ENCODE results near the gene JADE2. TPM values are rescaled to one million over a fixed set of nuclear protein-coding genes. Genes with fewer than 3 reads are reported as not detected.

The JADE2 gene
- total and polyA plus RNA-seq, 2 of the 8 experiments (the other 6 are each of a cell fraction or from before 2014, with no cell fraction given) = 19.2 to 55.8 TPM

DNA sequence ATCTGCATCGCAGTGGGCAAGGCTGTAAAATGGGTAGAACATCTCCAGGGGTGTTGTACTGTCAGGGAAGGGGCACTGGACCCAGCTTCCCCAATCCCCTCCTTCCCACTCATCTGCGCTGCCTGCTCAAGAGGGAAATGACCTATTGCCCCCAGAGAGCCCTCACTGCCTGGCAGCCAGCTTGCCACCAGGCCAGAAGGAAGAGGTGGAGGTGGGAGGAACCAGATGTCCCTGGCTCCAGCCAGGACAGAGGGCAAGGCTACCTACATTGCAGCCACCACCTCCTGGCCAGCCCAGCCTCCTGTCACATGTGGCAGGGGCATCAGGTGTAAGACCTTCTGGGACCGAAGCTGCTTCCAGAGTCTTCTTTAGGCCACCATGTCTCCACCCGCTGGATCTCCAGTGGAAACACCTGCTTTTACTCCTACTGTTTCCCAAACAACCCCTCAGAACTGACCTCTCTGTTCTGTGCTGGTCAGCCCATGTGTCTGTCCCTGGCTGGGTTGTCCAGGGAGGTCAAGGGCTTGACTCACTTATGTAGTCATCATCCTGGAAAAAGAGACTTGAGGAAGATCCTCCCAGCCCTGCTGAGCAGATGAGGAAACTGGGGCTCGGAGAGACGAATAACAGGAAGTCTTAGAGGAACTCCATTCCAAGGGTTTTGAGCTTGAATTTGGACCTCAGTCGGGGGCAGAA, 42.3 kb downstream of the JADE2 start:
- Histone ChIP-seq H3K23me2 (ENCODE audit: low read depth, low read length) (no peaks in the 10 kb centered on the region), H3K36me3 (ENCODE audit: control insufficient read depth in 2 of 4, insufficient read depth in 4 of 4, low read length in 3 of 4) (peaks cover 29 to 58% (median 52%) of the 10 kb centered on the region in 4 experiments), H3K23ac (ENCODE audit: insufficient read length) (no peak overlapping the region), H2BK120ac (replicated peaks; ENCODE audit: low read depth, low read length) (no peak overlapping the region), H4K91ac (replicated peaks; ENCODE audit: insufficient read length, low read length) (no peak overlapping the region), H3K4me3 (ENCODE audit: extremely low read depth in 1 of 4, insufficient read depth in 2 of 4, low read depth in 3 of 4, low read length in 4 of 4) (no peak overlapping the region), H2BK15ac (ENCODE audit: low read length) (no peak overlapping the region), H3K56ac (replicated peaks; ENCODE audit: insufficient read length, low read depth, low read length) (no peak overlapping the region), H2BK5ac (ENCODE audit: low read depth, low read length) (no peak overlapping the region), H4K5ac (ENCODE audit: insufficient read length, low read depth, low read length) (no peak overlapping the region), H4K20me1 (replicated peaks in 1 of 2; ENCODE audit: control insufficient read depth in 1 of 2, insufficient read depth in 2 of 2, low read length in 2 of 2) (peaks cover 6 to 8% of the 10 kb centered on the region in 2 experiments), H3K79me1 (ENCODE audit: low read depth, low read length) (peaks cover 3% of the 10 kb centered on the region; the same call in 1 of the 2 replicates), H3K27me3 (replicated peaks in 1 of 4; ENCODE audit: control insufficient read depth in 3 of 4, extremely low read depth in 1 of 4, insufficient read depth in 3 of 4, low read length in 3 of 4) (no peaks in the 10 kb centered on the region), H3K14ac (ENCODE audit: insufficient read length) (no peak overlapping the region), H3K18ac (ENCODE audit: extremely low read depth, low read length) (no peak overlapping the region), H3K9me3 (ENCODE audit: insufficient read depth in 2 of 2, low read depth in 1 of 2, low read length in 1 of 2) (no peaks in the 10 kb centered on the region), H3K79me2 (ENCODE audit: control insufficient read depth in 1 of 2, insufficient read depth in 2 of 2, low read length in 2 of 2) (no peaks in the 10 kb centered on the region; a peak in 1 of 4 replicates), H3K4me2 (ENCODE audit: insufficient read depth in 1 of 2, low read depth in 2 of 2, low read length in 2 of 2) (no peak overlapping the region), H4K8ac (ENCODE audit: extremely low read depth, insufficient read depth, low read length) (no peak overlapping the region), H2BK12ac (ENCODE audit: low read depth, low read length) (no peak overlapping the region), H2BK20ac (ENCODE audit: low read length) (no peak overlapping the region), H3K9ac (replicated peaks in 1 of 4; ENCODE audit: extremely low read depth in 1 of 4, low read depth in 3 of 4, low read length in 3 of 4) (no peak overlapping the region), H2AFZ (ENCODE audit: low read length) (no peak overlapping the region), H3K27ac (ENCODE audit: low read depth, low read length) (no peak overlapping the region), H3K4me1 (replicated peaks in 1 of 4; ENCODE audit: control insufficient read depth in 3 of 4, insufficient read depth in 4 of 4, low read length in 3 of 4) (no peaks in the 10 kb centered on the region), H2AK5ac (ENCODE audit: low read depth, low read length) (no peak overlapping the region), H3K4ac (replicated peaks; ENCODE audit: insufficient read length, low read depth, low read length) (no peak overlapping the region)
- FAIRE-seq = no peak
- no peak for DNase-seq (ENCODE audit: low read depth in 1 of 2, low spot score in 2 of 2)
- ChIA-PET CTCF (ENCODE audit: partially characterized antibody) (interaction anchor here (0.6 to 5.8 kb wide), 11 partner anchors 8 to 160 kb away, joined by 3 to 54 read pairs (median 4); partner anchors contain the start of gene JADE2), POLR2A (ENCODE audit: partially characterized antibody) (interaction anchor here (0.6 to 2.4 kb wide), 5 partner anchors 8 to 343 kb away, joined by 3 to 4 read pairs (median 4); no protein-coding TSS in a partner anchor)
- 94% methylated on average over 7 of the region's 7 CpGs; no CpG with 5 or more reads in 1 of the 2 experiments for WGBS, 2 experiments (ENCODE audit: extremely low coverage in 1 of 2, insufficient coverage in 1 of 2, insufficient read length in 1 of 2, insufficient replicate concordance in 2 of 2, low coverage in 1 of 2, low lambda C conversion rate in 2 of 2, missing lambda C conversion rate in 1 of 2)
- TF ChIP-seq NANOG (IDR thresholded peaks at IDR 0.05; ENCODE audit: insufficient read depth, low read depth, low read length, poor library complexity, severe bottlenecking) = no peak
- TF ChIP-seq EZH2 (IDR thresholded peaks at IDR 0.05; ENCODE audit: low read depth, low read length, severe bottlenecking) = no peak
- TF ChIP-seq EGR1 (IDR thresholded peaks at IDR 0.05; ENCODE audit: borderline replicate concordance, low read depth, low read length) = no peak
- TF ChIP-seq TAF7 (optimal IDR thresholded peaks at IDR 0.05; ENCODE audit: borderline replicate concordance, low read depth, low read length) = no peak
- TF ChIP-seq HDAC6 (IDR thresholded peaks at IDR 0.05; ENCODE audit: low read depth, low read length) = no peak
- TF ChIP-seq RNF2 (IDR thresholded peaks at IDR 0.05; ENCODE audit: borderline replicate concordance, low read depth, low read length, missing control alignments, poor library complexity, severe bottlenecking) = no peak
- TF ChIP-seq SIRT6 (IDR thresholded peaks at IDR 0.05; ENCODE audit: low read length) = no peak
- TF ChIP-seq RXRA (IDR thresholded peaks at IDR 0.05; ENCODE audit: insufficient read depth, low read depth, low read length) = no peak
- no peak for TF ChIP-seq SIX5 (IDR thresholded peaks at IDR 0.05; ENCODE audit: low read depth, low read length)
- TF ChIP-seq SIN3A (conservative IDR thresholded peaks at IDR 0.05 in 1 of 2, IDR thresholded peaks at IDR 0.05 in 1 of 2; ENCODE audit: low read depth in 1 of 2, low read length in 2 of 2) = no peak
- no peak for TF ChIP-seq CREB1 (IDR thresholded peaks at IDR 0.05)
- TF ChIP-seq HDAC2 (IDR thresholded peaks at IDR 0.05; ENCODE audit: borderline replicate concordance in 1 of 2, low read depth in 2 of 2, low read length in 2 of 2) = no peak

Measured in H1 (cell line).